Hematopoietic multipotent progenitor cell treated with erythropoietin and hydrocortisone succinate and interleukin-3 and kit ligand, for 6 days (in vitro differentiated cells): ENCODE measurements around the gene GCC1.

ENCODE experiments used
- DNase-seq: peaks from one replicate; pipeline ENCODE4 v3.0.0-alpha.2; 2015

Gene GCC1

DNA sequence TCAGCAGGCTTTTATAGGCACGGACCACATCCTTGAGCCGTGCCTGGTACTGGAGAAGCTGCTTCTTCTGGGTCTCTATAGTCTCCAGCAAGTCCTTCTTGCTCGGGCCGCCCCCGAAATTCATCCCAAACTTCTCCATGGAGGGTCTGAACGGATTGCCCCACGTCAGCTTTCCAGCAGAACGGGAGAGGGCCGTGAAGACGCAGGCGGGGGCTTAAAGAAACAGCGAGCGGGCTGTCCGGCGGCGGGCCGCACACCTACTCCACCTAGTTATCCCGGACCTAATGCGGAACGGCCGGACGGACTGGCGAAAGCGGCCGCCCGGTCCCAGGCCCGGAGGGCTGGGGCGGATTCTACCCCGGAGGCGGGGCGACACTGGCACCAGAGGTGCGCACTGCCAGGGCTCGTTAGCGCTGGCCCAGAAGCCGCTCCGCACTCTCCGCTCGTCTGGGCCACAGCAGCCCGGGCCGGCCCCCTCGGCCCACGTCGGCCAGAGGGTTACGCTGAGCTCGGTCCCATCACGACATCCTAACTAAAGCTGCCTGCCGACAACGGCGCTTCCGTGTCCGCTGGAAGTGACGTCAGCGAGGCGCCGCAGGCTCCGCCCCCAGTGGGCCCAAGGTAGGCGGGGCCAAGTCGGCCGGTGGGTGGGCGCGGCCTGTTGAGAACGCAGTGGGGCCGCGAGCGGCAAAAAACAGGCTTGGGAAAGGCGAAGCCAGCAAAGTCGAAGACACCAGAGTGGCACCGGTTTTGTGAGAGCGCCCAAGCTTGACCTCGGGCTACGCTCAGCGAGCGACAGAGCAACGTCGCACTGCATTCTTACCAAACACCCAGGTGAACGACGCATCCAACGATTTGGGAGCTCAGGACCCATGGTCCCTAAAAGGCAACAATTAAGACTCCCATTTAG lies at the start of gene GCC1:
Gene GCC1, minus strand, starts transcription at position 553 of the 910 bp plus-strand sequence. Its CDS starts 414 bp downstream, at position 139.
- peak; percentile 92 for DNase-seq

DNA sequence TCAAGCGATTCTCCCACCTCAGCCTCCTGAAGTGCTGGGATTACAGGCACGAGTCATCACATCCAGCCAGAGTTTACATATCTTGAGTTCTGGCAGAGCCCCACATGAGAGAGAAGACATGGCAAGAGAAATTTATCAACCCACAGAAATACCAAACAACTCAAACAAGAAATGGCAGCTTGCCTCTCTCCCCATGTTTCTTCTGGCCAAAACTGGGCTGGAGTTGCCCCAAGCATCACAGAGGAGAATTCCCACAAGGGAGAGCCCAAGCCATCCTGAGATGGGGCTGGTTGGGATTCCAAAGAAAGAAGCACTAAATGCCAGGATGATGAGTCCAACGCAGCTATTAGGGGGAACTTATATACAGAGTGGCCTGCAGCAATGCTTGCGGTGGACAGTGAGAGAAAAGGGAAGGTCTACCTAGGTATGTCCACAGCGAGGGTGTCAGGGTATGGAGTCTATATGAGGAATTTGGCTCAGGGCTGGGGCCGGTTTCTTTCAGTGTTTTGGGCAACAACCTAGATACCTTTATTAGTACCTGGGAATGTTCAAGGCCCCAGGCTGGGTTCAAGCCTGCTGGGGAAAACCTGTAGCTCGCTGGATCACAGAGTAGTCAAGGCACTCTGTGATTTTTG lies 47.0 kb upstream of the GCC1 start:
- no peak for DNase-seq

GRCh38 chr7:127629268-127629854 lies 44.0 kb upstream of the GCC1 start:
- peak; percentile 36 for DNase-seq

- DNase-seq = no peak
These were observed 43.0 kb upstream of the GCC1 start for GRCh38 chr7:127628445-127628844.

- DNase-seq = no peak
These were observed 39.9 kb upstream of the GCC1 start for GRCh38 chr7:127625331-127625730.

DNA sequence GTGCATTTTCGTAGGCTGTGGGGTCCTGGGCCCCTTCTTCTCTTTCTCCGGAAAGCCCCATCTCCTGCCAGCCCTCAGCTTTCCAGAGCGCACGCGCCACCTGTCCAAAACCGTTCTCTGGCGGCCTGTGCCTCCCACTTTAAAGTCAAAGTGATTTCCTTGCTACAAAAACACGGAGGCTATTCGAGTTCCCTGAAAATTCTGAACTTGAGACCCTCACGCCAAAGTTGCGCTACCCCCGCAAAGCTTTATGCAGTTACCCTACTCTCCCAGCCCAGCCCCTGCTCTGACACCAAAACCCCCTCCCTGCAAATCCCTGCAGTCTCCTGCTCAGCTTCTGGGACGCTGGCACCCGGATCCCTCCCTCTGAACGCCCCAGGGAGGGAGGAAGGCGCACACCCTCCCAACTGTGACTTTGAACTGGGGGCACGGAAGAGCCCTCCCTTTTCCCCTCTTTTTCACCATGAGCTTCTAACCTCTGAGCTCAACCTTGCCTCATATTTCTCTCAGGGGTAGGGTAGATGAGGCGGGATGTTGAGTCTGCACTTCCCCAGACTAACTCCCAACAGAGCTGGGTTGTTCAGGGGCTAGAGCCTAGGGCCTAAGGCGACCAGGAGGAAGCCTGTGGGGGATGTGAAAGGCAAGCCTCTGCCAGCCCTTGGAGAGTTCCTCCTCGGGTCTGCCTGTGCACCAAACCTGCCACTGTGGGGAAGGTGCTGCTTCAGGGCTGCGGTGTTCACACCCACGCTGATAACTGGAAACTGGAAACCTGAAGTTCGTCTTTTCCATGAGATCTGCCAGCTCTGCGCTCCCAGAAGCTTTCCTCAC lies 35.2 kb upstream of the GCC1 start:
- no peak for DNase-seq

GRCh38 chr7:127619681-127620405 lies 34.4 kb upstream of the GCC1 start:
- no peak for DNase-seq

GRCh38 chr7:127618775-127619174 lies 33.4 kb upstream of the GCC1 start:
- DNase-seq = no peak

DNA sequence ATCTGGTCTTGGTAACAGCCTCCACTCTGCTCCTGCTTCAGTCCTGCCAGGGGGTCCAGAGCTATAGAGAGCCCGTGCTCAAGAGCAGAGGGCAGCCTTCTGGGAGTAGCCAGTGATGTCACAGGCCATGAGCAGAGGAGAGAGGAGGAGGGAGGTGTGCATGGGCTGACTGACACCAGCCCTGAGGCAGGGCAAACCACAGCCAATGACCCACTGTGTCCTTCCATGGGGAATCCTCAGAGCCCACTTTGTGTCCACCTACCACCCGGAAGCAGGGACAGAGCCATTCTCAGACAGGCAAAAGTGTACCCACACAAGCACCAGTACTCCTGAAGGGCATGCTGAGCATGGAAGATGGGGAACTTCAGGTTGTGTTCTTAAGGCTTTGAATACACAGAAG lies 32.6 kb upstream of the GCC1 start, which contains the start of gene PAX4:
Gene PAX4, minus strand, starts transcription at position 101 of the 400 bp plus-strand sequence. CDS start 2,214 bp downstream, outside the sequence.
- DNase-seq = no peak

- DNase-seq = no peak
These were observed 31.3 kb upstream of the GCC1 start for GRCh38 chr7:127616724-127617123.

- DNase-seq = no peak
These were observed 26.9 kb upstream of the GCC1 start for GRCh38 chr7:127612263-127612662.

- no peak for DNase-seq
These were observed 23.9 kb upstream of the GCC1 start for GRCh38 chr7:127609297-127609696.

DNA sequence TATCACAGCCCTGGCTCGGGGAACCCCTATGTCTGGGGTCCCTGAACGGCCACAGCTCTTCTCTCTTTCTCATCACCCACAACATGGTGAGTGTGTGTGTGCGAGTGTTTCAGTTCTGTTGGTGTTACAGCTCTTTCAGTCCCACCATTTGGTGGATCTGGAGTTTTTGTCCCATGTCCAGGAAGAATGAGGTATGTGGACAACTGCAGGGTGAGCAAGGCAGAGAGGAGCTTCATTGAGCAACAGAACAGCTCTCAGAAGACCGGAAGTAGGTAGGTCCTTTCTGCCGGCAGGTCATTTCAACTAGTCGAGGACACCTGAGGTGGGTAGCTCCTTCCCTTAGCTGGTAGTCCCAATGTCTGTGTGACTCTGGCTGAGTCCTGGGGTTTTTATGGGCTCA lies 23.1 kb upstream of the GCC1 start:
- no peak for DNase-seq

- no peak for DNase-seq
These were observed 15.5 kb upstream of the GCC1 start for GRCh38 chr7:127600885-127601284.

- no peak for DNase-seq
These were observed 12.9 kb upstream of the GCC1 start for GRCh38 chr7:127598318-127598717.

DNA sequence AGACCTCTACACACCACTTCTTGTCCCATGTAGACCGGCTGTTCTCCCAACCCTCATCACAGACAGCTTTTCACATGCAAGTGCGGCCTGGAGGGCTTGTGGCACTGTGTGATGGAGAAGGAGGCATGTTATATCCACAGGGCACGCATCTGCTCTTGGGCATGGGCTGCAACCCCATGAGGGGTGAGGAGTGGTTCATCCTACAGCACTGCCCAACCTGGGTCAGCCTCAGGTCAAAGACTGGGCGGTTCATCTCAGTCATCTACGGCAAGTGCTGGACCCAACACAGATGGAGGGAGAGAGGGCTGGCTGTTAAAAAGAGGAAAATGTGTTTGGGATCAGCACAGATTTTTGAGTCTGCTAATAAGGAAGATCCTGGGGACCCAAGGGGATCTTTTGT lies 10.3 kb upstream of the GCC1 start:
- no peak for DNase-seq

DNA sequence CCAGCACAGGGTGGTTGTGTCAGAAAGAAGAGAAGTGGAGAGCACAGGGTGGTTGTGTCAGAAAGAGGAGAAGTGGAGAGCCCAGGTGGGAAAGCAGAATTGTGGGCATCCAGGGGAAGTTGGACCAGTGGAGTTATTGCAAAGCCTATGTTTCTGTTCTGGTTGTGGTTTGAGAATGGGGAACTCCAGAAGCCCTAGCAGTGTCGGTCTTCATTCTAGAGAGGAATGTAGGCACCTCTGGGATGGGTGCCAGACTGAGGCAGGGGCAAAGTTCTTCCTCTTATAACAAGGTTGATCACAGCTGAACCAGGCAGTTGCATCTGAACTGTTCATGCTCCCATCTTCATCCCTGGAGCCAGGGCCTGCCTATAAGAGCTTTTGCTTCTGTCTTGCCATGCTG lies 9.1 kb upstream of the GCC1 start:
- peak; percentile 60 for DNase-seq

DNA sequence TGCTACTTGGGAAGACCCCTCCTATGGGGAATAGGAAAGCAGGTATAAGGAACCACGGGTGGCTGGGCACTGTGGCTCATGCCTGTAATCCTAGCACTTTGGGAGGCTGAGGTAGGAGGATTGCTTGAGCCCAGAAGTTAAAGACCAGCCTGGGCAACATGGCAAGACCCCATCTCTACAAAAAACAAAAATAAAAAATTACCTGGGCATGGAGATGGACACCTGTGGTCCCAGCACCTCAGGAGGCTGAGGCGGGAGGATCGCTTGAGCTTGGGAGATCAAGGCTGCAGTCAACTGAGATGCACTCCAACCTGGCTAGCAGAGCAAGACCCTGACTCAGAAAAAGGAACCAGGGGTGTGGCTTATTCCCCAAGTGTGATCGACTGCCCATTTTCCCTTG lies 7.2 kb upstream of the GCC1 start:
- no peak for DNase-seq

DNA sequence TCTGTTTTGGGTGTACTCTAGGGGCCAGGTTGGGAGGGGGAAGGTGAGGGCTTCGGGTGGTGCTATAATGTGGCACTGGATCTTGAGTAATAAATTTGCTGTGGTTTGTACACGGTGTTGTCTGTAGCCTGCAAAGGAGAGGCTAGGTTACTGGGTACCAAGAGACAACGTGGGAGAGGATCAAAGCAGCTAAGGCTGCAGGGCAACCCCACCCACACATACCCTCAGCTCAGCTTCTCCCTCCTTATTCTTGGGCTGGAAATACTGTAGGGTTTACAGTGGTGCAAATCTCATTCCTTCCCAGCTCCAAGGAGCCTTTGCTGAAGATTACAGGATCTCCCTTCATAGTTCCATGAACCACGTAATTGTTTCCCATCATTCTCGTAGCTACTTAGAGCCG lies 6.2 kb upstream of the GCC1 start:
- DNase-seq = no peak

DNA sequence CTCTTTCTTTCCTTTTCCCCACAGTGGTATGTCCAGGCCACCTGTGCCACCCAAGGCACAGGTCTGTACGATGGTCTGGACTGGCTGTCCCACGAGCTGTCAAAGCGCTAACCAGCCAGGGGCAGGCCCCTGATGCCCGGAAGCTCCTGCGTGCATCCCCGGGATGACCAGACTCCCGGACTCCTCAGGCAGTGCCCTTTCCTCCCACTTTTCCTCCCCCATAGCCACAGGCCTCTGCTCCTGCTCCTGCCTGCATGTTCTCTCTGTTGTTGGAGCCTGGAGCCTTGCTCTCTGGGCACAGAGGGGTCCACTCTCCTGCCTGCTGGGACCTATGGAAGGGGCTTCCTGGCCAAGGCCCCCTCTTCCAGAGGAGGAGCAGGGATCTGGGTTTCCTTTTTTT lies 5.8 kb upstream of the GCC1 start:
- DNase-seq = no peak

DNA sequence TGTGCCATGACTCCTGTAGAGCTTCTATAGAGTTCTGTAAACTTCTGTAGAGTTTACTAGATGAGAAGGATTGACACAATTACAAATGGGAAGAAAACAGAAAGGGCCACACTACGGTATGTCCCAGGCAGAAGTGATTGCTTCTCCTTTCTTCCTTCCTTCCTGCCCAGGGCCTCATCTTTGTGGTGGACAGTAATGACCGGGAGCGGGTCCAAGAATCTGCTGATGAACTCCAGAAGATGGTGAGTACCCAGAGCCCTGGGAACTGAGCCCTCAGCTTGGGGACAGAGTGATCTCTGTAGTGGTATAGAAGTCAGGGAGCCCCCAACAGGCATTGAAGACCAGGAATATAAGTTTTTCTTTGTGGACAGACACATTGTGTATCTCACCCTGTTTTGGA lies 4.5 kb upstream of the GCC1 start:
- no peak for DNase-seq
